Lower lobe of right lung (tissue), 2 donors: ENCODE results near the gene GNAI1. TPM values are rescaled to one million over a fixed set of nuclear protein-coding genes. Genes with fewer than 3 reads are reported as not detected.

Source experiments
- ATAC-seq, 2 donors: fragments of 200-7000 bp; cut with Tn5 transposase; one replicate each; pipeline ENCODE4 v1.9.1; 2020 to 2022; ENCODE audit warnings: mild to moderate bottlenecking in 2 of 2, moderate library complexity in 2 of 2
- DNase-seq: peaks from one replicate; pipeline ENCODE4 v3.0.0-alpha.2; 2020
- H3K27ac ChIP-seq: fragments of 200-600 bp; one replicate; pipeline ENCODE4 v1.8.0; 2022
- H3K27me3 ChIP-seq: fragments of 200-600 bp; one replicate; pipeline ENCODE4 v1.8.0; 2022; ENCODE audit warnings: low read depth
- H3K36me3 ChIP-seq: fragments of 200-600 bp; one replicate; pipeline ENCODE4 v1.8.0; 2022; ENCODE audit warnings: mild to moderate bottlenecking
- H3K4me1 ChIP-seq: fragments of 200-600 bp; one replicate; pipeline ENCODE4 v1.8.0; 2022
- H3K4me3 ChIP-seq: fragments of 200-600 bp; one replicate; pipeline ENCODE4 v1.8.0; 2022; ENCODE audit warnings: mild to moderate bottlenecking
- H3K9me3 ChIP-seq: fragments of 200-600 bp; one replicate; pipeline ENCODE4 v1.8.0; 2022
- CTCF ChIP-seq: fragments of 200-600 bp; IDR thresholded peaks from one replicate; pipeline ENCODE4 v1.8.0; 2022; ENCODE audit warnings: antibody characterized with exemption, mild to moderate bottlenecking
- intact Hi-C: fragments of 100-400 bp; cut with DNase I; formaldehyde crosslinking; loops from one replicate; pipeline ENCODE4 v1.11.0; 2022
- total RNA-seq: library from RNA; stranded (reverse); fragmentation: NEBNext Ultra II Directional; extraction: Animal tissue kit (Norgen Biotek cat#: 25700); gene quantifications from one replicate; pipeline ENCODE4 v1.2.1, GENCODE V29; 2021
- donor health status: DM: no; HTN: yes; CAD: no; lungs with severe emphysema.

Gene GNAI1
- total RNA-seq, 1 donor from 2014 or later = 32.1 TPM

GRCh38 chr7:80093349-80093748 lies 41.3 kb upstream of the GNAI1 start:
- DNase-seq (no peak), ATAC-seq (no peak)
- Histone ChIP-seq H3K36me3 (no peaks in the 10 kb centered on the region), H3K27me3 (no peaks in the 10 kb centered on the region), H3K4me1 (peaks cover 10% of the 10 kb centered on the region), H3K9me3 (no peaks in the 10 kb centered on the region), H3K4me3 (no peak overlapping the region), H3K27ac (no peak overlapping the region)
- no peak for TF ChIP-seq CTCF
- intact Hi-C loops = no loop called here

- no peaks in the 10 kb centered on the region for H3K4me1 ChIP-seq
- intact Hi-C loops = no loop called here
- no peak overlapping the region for H3K4me3 ChIP-seq
- ATAC-seq = no peak
- no peaks in the 10 kb centered on the region for H3K9me3 ChIP-seq
- no peak overlapping the region for H3K27ac ChIP-seq
- H3K27me3 ChIP-seq = no peaks in the 10 kb centered on the region
- no peaks in the 10 kb centered on the region for H3K36me3 ChIP-seq
- TF ChIP-seq CTCF = peak; percentile 46
- no peak for DNase-seq
These were observed 39.1 kb upstream of the GNAI1 start for GRCh38 chr7:80095545-80095944.

- Histone ChIP-seq H3K27me3 (no peaks in the 10 kb centered on the region), H3K27ac (no peak overlapping the region), H3K36me3 (no peaks in the 10 kb centered on the region), H3K4me3 (no peak overlapping the region), H3K4me1 (no peaks in the 10 kb centered on the region), H3K9me3 (no peaks in the 10 kb centered on the region)
- intact Hi-C loops = no loop called here
- DNase-seq = no peak
- no peak for ATAC-seq
- TF ChIP-seq CTCF = no peak
These were observed 36.9 kb upstream of the GNAI1 start for GRCh38 chr7:80097756-80098155.

GRCh38 chr7:80098795-80099194 lies 35.8 kb upstream of the GNAI1 start:
- no peak for TF ChIP-seq CTCF
- H3K4me3 ChIP-seq = no peak overlapping the region
- H3K27ac ChIP-seq = no peak overlapping the region
- no peaks in the 10 kb centered on the region for H3K4me1 ChIP-seq
- no peak for ATAC-seq
- H3K27me3 ChIP-seq = no peaks in the 10 kb centered on the region
- no peaks in the 10 kb centered on the region for H3K36me3 ChIP-seq
- H3K9me3 ChIP-seq = no peaks in the 10 kb centered on the region
- intact Hi-C loops = no loop called here
- no peak for DNase-seq

- Histone ChIP-seq H3K36me3 (no peaks in the 10 kb centered on the region), H3K9me3 (no peaks in the 10 kb centered on the region), H3K4me3 (no peak overlapping the region), H3K27me3 (no peaks in the 10 kb centered on the region), H3K4me1 (no peaks in the 10 kb centered on the region), H3K27ac (no peak overlapping the region)
- intact Hi-C loops = no loop called here
- DNase-seq = no peak
- ATAC-seq = no peak
- TF ChIP-seq CTCF = no peak
These were observed 34.4 kb upstream of the GNAI1 start for GRCh38 chr7:80100254-80100653.
